GM21717 (cell line): ENCODE data around the gene EFNB1.
A peak's percentile ranks its signal among the peaks of the same experiment; 100 is the strongest.

ENCODE experiments used
- ATAC-seq: cut with Tn5 transposase; IDR thresholded peaks from one replicate; pipeline ENCODE4 v1.9.1; 2021; ENCODE audit warnings: mild to moderate bottlenecking, moderate library complexity; ENCODE audit not compliant: unreplicated experiment

The EFNB1 gene

DNA sequence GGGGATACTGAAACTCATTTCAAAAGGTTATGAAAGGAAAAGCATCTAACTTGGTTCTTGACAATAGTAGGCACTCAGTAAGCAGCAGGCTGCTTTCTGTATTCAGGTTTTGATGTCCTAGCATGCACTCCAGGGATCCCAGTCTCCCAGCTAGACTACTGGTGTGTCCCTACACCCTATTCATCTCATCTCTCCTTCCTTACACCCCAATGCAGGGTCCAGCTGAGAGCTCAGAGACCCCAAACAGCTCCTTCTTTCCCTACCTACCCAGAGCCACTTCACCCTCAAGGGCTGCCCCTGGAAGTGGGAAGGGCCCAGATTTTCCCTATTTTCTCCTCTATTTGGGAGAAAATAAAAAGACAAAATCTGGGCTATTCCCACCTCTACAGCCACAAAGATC is 1.6 kb upstream of the EFNB1 start:
- no peak for ATAC-seq

DNA sequence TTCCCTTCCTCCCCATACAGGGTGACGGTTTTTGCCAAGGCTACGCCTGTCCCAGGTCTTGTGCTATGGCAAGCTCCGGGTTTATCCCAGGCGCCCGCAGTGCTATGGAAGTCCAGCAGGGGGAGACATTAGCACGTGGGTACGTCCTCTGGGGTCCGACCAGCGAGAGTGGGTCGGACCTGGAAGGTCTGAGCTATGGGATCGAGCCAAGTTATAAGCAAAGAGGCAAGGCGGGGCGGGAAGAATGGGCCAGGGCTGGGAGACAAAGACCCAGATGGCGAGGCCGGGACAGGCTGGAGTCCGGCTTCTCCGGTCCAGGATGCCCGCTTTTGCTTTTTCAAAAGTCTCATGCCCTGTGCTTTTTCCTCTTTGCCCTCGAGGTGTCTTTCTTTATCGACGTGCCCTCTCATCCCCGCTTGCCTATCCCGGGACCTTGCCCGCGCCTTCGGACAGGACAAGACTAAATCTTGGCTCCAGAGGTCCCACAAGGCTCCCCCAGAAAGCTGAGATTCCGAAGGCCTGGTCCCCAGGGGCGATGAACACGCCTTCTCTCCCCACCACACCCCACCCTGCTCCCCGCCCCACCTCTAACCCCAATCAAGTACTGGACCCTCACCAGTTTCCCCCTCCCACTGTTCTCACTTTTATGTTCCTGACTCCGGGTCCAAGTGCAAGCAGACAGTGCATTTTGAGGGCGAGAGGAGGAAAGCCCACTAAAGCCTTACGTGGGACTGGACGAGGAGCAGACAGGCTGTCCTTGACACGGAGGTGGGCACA is 785 bp upstream of the EFNB1 start:
- ATAC-seq = peak; percentile 40

DNA sequence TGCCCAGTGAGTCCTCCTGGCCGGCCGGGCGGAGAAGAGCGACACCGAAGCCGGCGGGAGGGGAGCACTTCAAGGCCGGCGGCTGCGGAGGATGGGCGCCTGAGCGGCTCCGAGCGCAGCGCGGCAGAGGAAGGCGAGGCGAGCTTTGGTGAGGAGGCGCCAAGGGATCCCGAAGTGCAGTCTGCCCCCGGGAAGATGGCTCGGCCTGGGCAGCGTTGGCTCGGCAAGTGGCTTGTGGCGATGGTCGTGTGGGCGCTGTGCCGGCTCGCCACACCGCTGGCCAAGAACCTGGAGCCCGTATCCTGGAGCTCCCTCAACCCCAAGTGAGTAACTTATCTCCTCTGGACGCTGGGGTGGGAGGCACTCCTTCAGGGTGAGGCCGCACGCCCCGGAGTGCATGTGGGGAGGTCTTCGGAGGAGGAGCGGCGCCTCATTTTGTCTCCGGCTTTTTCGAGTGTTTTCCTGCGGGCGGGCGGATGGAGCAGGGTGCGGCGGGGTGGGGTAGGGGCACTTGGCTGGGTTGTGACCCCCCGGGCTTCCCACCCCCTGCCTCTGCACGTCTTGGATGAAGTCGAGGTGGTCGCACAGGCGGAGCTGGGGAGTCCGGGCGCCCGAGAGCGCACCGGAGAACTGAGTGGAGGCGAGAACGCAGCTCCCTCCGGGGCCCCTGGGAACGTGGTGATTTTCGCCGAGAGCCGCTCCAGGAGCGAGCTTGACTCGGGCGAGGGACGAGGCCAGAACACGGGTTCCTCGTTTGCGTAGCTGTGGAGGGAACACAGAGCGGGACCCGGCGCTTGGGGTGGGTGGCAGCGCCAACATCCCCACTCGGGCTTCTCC is 979 bp downstream of the EFNB1 start:
- ATAC-seq = no peak

DNA sequence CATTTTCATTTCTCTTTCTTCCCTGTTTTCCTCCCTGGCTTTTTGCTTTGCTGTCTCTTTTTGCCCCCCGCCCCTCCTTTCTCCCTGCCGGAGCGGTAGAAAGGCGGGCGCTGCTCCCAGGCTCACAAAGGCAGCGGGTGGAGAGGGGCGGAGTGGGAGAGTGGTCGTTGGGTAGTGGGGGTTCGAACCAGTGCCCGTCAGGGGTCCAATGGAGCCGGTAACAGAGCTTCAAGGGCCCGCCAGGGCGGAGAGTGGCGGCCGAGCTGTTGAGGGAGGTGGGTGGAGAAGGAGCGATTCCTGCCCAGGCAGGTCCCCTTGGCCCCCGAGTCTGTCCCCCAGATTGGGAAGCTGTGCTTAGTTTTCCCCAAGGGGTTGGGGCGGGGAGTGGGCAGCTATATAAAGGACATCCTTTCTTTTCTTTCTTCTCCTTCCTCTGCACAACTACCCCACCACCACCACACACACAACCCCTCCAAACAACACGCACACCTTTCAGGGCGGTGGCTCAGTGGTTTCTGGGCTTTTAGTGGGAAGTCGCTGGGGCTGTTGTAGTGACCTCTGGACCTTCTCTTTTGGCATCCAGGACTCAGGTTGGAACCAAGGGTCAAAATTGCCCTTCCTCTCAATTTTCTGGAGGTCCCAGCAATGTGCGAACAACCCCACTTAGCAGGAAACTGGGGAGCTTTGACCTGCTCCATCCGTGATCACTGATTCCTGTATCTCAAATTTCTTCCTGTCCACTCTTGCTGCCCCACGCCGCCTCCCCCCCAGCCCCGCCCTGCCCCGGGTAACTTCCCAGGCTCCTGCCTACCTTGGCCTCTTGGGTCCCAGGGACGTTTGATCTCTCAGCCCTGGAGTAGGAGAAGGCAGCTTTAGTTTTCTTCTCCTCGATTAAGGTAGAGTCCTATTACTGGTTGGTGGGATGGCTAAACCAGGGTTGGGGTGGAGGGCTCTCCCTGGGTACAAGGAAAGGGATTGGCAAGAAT is 1.9 kb downstream of the EFNB1 start:
- no peak for ATAC-seq

DNA sequence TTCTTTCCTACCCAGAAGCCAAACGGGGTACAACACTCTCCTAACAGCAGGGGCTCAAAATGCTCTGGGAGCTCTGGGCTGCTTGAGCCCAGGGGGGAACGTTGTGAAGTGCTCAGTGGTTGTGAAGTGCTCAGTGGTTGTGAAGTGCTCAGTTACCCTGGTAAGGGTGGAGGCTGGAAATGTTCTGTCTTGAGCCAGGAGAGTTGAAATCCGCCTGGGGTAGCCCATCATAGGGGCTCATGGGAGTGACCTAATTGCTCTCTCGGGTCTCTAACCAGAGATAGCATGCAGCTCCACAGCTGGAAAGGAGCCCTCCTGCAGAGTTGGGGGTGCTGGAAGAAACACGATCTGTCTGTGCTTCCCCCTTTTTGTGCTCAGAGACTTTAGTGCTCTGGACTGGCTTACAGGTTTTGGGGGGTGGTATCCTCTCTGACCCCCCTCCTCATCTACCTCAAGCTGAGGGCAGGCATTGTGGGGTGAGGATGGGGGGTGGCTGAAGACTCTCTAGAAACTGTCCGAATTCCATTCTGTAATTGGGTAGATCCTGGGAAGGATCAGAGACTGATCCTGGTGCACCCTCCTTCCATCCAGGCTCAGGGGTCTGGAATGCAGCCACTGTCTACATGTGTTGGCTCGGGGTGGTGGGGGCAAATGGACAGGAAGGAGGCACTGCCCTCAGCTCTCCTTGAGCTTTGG is 2.7 kb downstream of the EFNB1 start:
- no peak for ATAC-seq

DNA sequence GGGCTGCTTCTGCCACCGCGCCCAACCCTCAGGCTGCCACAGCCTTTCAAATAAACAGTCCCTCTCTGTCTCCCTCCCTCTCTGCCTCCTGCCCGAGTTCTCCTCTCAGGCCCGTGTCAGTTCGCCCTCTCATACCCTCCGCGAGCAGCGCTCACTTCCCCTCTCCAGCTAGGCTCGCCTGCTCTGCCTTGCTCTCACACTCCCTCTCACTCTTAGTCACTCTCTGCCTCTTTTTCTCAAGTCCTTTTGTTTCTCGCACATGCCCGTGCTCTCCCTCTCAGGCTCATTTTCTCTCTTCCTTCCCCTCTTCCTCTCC is 3.2 kb downstream of the EFNB1 start:
- ATAC-seq = peak; percentile 44

DNA sequence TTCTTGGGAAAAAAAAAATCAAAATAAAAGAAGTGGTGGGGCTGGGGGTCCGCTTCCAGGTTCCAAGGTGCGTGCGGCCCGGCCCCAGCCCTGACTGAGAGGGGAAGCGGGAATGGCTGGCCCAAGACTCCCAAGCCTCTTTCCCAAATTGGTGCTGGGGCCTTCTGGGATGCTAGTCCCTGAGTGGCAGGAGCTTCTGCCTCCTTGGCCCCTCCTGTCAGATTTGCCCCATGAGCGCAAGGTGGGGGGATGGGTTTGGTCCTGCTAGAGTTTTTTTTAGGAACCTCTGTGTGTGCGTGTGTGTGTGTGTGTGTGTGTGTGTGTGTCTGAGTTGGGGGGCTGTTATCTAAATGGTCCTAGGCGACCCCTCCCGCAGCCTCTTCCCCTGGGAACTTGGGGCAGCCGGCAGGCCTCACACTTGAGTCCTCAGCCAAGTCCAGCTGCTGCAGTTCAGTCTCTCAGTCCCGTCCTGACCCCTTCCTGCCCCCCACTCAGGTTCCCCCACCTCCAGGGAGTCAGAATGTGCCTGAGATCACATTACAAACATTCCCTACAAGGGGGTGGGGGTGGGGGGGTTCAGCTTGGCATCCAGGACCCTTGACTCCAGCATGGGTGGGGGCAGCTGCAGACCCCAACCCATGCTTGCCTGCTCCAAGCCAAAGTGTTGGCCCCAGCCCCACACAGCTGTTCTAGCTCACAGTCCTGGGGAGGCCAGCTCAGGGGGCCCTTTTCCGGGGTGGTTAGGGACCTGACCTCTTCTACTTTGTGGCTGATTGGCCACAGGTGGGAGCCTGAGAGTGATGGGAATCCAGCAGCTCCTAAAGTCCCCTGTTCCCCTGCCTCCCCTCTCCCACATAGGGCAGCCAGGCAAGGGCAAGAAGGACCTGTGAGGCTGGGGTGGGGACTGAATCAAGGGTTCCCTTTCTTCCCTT is 4.0 kb downstream of the EFNB1 start:
- ATAC-seq = no peak

DNA sequence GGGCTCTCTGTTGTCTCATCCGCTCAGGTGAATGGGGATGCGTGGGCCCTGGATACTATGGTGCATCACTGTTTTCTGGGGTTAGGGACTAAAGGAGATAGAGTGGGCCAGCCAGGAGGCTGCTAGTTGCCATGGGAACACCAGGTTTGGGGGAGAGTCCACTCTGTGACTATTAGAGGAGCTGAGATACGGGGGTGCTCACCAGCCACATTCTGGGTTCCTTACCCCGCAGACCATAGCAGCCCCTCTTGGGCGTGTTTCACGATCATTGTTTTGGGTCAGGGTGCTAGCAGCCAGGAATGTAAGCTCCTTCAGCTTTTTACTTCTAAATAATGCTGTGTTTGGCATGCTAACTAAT is 4.6 kb downstream of the EFNB1 start:
- ATAC-seq = no peak

DNA sequence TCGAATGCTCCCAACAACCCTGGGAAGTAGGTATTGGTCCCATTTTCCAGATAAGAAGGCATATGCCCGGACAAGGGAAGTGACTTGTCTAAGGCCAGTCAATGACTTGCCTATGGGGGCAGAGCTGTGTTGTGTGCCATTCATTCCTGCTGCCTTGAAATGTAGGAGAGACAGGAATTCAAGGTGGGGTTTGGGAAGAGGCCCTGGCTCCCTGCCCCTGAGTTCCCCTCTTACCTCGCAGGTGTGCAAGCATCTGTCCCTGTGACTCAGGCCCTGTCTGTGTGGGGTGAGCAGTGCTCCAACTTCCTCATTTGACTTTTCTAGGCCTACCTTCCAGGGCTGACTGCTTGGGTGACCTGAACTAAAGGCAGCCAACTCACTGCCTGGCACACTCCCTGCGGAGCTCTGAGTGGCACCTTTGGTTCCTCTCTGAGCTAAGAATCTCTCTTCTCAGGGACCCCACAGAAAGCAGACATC is 5.1 kb downstream of the EFNB1 start:
- ATAC-seq = no peak

DNA sequence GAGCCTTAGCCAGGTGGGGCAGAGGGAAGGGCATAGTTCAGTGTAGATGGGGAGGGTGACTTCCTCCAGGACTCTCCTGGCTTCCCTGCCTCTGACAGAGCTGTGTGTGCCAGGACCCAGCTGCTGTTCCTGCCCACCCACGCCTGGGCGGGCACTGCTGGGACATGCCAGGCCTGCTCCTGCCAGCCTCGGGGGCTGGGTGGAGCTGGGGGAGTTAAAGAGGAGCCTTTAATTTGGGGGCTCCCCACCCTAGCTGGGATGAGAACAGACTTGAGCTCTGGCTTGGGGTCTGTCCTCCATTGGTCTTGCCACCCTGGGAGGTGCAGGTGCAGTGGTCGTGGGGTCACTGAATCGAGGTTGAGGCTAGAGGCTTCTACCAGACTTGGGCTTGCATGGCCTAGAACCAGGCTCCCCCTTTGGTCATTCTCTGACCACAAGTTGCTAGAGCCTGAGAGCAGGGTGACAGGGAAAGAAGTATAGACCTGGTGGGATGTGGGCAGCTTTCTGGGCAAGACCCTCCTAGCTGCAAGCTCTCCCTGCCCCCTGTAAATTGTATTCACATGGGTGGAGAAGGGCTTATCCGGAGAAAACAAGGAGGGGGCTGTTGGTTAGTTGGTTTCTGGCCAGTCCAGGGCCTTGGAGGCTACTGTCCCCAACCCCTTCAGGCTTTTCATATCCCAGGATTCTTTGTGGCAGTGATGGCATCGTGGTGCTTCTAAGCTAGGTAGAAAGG is 5.7 kb downstream of the EFNB1 start:
- ATAC-seq = no peak

DNA sequence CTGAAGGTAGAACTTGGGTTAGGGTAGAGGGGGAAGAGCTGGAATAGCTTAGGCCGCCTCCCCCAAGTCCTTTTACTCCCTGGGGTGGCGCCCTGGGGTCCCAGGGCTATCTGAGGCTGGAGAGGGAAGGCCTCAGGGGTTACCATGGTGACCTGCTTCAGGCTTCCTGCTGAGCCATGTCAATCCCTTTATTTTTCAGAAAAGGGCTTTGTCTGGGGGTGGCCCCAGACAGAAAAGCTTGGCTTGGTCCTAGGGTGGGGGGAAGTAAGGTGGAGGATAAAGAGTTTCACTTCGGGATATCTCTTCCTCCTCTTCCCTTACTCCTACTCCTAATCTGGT is 6.3 kb downstream of the EFNB1 start:
- ATAC-seq = no peak

DNA sequence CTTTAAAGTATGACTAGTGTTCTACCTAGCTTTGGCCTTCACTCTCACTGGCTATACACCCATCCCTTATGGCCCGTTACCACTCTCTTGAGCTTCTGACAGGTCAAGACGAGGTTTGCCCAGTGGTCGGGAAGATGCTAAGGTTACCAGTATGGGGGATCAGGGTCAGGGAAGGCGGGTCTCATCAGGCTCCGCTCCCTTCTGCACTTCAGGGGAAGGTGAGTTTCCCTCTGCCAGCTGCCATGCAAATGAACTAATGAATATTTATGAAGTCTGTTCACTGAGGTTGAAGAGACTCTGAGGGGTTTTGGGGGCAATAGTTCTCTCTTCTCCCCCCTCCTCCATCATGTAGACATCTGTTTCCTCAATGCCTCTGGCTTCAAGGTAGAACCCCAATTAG is 6.6 kb downstream of the EFNB1 start:
- ATAC-seq = no peak

DNA sequence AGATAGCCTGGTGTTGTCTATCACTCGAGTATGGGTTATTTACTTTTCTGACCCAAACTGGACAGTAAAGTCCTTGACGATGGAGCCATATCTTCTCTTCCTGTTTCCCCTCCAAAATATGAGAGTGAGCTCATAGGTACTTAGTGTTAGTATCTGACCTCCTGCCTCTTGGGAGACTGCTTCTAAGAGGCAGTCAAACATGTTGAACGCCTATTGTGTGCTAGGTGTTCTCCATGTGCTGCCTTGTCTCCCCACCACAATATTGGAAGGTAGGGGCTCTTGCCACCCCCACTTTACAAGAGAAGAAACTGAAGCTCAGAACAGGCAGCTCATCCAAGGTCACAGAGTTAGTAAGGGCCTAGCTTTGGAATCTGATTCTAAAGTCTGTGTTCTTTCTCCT is 8.3 kb downstream of the EFNB1 start:
- ATAC-seq = no peak

DNA sequence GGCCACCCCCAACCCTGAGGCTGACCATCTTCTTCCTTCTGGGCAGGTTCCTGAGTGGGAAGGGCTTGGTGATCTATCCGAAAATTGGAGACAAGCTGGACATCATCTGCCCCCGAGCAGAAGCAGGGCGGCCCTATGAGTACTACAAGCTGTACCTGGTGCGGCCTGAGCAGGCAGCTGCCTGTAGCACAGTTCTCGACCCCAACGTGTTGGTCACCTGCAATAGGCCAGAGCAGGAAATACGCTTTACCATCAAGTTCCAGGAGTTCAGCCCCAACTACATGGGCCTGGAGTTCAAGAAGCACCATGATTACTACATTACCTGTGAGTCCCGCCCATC is 9.7 kb downstream of the EFNB1 start:
- ATAC-seq = no peak

DNA sequence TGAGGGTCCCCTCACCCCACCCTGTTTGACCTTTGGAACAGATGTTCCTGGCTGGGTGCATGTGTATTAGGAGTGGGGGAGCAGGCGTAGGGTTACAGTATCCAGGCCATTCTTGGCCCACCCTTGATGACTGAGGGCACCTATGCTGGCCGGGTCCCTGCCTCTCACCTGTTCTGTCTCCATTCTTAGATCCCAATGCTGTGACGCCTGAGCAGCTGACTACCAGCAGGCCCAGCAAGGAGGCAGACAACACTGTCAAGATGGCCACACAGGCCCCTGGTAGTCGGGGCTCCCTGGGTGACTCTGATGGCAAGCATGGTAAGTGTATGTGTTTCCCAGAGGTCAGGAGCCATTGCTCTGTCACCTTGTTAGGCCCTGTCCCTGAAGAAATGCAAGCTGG is 10.9 kb downstream of the EFNB1 start:
- ATAC-seq = no peak

DNA sequence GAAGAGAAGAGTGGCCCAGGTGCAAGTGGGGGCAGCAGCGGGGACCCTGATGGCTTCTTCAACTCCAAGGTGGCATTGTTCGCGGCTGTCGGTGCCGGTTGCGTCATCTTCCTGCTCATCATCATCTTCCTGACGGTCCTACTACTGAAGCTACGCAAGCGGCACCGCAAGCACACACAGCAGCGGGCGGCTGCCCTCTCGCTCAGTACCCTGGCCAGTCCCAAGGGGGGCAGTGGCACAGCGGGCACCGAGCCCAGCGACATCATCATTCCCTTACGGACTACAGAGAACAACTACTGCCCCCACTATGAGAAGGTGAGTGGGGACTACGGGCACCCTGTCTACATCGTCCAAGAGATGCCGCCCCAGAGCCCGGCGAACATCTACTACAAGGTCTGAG is 11.4 kb downstream of the EFNB1 start:
- ATAC-seq = no peak

DNA sequence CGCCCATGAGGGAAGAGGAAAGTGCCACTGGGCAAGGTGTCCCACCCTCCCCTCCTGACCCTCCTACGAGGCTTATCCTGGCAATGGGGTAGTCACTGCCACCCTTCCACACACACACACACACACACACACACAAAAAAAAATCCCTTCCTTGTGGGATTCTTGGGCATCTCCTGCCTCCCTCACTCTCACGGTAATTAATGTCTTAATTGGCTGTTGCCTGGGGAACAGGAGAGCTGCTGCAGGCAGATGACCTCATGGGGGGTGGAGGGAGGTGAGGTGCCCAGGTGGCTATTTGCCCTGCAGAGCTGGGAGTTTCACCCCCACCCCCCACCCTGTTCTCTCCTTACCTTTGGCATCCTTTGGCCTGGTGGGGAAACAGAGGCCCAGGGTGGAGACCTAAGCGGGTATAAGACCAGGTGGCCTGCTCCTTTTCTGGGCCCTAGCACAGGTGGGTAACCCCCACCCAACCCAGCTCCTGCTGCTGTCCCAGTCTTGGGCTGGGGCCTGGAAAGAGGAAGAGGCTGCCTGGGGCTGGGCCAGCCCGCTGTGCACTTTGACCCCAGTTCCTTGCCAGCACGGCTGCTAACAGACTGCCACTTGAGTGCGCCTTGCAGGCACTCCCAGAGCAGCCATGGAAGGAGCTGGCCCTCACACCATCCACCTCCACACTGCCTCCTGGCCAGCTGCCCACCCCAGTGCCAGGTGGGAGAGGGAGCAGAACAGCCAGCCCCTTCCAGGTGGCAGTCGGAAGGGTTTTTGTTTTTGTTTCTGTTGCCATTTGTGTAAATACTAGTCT is 12.6 kb downstream of the EFNB1 start:
- ATAC-seq = no peak

DNA sequence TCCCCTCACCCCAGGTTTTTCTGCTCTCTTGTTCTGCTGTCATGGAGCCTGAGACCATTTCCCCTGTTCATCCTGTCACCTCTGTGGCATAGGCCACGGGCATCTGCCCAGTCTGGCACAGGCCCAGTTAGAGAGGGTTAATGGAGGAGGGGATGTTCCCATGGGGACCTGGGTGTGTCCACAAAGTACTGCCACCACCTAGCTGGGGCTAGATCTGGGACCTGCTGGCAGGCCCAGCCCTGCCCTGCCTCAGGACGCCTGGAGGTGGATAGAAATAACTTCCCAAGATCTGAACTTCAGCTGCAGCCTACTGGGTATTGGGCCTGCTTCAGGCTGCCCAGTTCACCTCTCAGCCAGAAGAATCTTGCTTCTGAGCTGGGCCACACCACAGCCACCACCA is 13.5 kb downstream of the EFNB1 start:
- ATAC-seq = no peak
